Mammary epithelial cell (primary cell): ENCODE data around the gene FCRL4.

Source experiments
- CTCF ChIP-seq, 2 donors: IDR thresholded peaks in 1 of 2; conservative IDR thresholded peaks in 1 of 2; 2 replicates each; pipeline ENCODE4 v1.5.1; 2011 to 2012; ENCODE audit warnings: inconsistent platforms in 2 of 2, low read length in 2 of 2, mild to moderate bottlenecking in 2 of 2, control low read depth in 1 of 2, low read depth in 1 of 2; ENCODE audit not compliant: insufficient read depth in 1 of 2; ENCODE audit errors: extremely low read depth in 1 of 2
- EZH2 ChIP-seq: IDR thresholded peaks from 2 replicates; pipeline ENCODE4 v1.6.1; 2012; ENCODE audit warnings: low read length, inconsistent platforms, borderline replicate concordance

- TF ChIP-seq EZH2 (no peak), CTCF (conservative IDR thresholded peaks at IDR 0.05 in 1 of 2, IDR thresholded peaks at IDR 0.05 in 1 of 2; ENCODE audit: extremely low read depth in 1 of 2, insufficient read depth in 1 of 2, low read depth in 1 of 2, low read length in 2 of 2) (no peak)
Observed at GRCh38 chr1:157551694-157552693, 45.9 kb downstream of the FCRL4 start, which contains the start of gene FCRL5.
